Mesenteric fat pad (tissue), 1 donor: ENCODE measurements around the gene SLBP. TPM values are rescaled to one million over a fixed set of nuclear protein-coding genes. Genes with fewer than 3 reads are reported as not detected.
"Not testable (repeated sequence)": the region's sequence is repeated elsewhere in the genome, so short reads cannot be mapped to it uniquely, and the experiment has no call there.

Experiments used
- DNase-seq: peaks from one replicate; pipeline ENCODE4 v3.0.0-alpha.2; 2020; ENCODE audit warnings: low spot score
- total RNA-seq: library from RNA; stranded (reverse); fragmentation: NEBNext Ultra II Directional; extraction: Animal tissue kit (Norgen Biotek cat#: 25700); gene quantifications from one replicate; pipeline ENCODE4 v1.2.1, GENCODE V29; 2021
- donor health status: DM: yes; HTN: yes; CAD: no.

SLBP gene
- total RNA-seq, 1 donor from 2014 or later = 31.2 TPM

DNA sequence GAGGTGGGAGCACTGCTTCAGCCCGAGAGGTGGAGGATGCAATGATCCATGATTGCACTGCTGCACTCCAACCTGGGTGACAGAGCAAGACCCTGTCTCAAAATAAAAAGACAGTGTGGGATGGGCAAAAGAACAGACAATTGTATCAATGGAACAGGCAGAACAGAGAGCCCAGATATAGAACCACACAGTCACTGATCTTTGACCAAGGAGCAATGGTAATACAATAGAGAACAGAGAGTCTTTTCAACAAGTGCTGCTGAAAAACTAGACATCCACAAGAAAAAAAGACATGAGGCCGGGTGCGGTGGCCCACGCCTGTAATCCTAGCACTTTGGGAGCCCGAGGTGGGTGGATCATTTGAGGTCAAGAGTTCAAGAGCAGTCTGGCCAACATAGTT, 33.9 kb downstream of the SLBP start:
- DNase-seq = no peak

DNA sequence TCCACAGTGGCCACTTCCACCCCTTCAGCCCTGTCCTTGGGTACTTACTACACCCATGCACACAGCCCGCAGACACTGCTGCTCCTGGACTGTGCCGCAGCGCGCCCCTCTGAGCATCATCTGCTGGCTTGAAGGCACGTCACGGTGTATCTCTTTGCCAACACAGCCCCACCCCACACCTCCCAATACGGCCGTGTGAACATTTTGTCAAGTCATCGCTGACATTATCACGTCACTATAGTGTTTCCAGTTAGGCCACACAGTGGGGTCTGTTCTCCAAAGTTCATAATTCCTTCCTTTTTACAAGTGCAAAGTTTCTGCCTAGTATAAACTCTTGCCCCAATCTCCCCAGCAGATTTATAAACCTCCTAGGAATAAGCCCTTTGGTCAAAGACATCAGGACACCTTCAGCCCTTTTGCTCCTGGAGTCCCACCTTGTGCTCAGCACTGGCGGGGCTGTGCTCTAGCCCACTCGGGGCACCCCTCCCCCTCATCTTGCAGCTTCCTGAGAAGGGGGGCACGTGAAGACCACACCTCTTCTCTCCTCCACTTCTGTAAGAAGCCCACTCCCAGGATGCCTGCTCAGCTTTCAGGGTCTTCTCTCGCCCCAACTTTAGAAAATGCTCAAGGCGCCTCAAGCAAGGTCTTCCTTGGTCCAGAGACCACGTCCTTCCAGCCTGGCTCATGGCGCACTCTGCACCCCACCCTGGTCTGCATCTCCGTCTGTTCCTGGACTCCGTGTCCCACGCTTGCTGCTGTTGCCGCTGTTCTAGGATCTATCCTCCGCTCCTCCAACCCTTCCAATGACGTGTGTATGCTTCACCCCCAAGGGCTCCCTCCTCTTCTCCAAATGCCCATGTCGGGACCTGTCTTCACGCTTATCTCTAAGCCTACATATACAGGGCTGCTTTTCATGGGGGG, 35.3 kb downstream of the SLBP start:
- no peak for DNase-seq

DNA sequence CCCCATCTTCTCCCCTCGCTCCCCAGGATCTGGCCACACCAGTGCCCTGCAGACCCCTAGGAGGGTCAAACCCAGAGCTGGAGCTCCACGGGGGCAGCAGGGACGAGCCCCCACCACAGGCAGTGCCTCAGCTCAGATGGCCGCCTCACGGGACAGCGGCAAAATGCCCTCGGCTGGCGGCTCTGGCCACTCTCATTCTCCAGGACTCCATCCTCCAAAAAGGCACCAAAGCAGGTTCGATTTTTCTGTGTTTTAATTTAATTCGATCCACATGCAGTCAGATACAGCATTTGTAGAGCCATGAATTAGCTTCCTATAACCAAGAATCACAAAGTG, 36.3 kb downstream of the SLBP start:
- DNase-seq = no peak

DNA sequence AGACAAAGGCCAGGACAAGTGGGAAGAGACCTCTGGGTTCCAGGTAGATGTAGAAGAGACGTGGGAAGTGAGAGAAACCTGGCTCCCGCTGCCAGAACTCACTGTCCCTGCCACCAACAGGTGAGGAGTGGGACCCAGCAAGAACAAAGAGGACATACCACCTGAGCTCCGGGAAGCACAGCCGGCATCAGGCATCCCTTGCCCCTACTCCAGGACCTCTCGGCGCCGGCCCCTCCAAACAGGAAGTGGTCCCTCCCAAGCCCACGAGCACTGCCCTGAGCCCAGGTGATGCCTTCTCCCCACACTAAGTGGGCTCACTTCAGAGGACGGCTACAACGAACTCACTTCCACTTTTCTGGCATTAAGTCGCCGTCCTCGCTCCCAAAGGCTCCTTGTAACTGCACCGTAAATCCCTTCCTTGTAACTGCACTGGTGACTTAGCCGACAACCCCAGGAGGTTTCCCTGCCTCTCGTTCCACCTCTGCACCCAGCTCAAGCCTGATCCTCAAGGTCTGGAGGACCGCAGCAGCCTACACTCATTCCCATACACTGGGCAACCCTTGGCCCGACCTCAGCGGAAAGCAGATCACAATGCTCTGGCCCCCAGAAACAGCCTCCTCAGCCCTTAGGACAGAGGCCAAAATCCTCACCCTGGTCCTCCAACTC, 36.9 kb downstream of the SLBP start:
- DNase-seq = no peak

DNA sequence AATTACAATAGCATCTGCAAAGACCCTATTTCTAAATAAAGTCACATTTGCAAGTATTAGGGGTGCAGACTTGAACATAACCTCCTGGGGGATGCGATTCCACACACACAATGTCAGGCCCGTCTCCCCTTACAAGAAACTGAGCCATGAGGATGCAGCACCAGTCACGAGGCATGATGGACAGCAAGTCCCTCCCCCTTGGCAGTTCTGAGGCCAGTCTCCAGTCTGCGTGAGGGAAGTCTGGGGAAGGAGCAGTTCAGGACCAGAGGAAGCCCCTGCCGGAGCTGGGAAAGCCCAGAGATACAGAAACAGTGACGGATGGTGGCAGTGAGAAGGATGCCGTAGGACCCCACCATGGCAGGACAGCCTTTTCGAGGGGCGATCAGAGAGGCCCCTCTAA, 37.4 kb downstream of the SLBP start:
- DNase-seq = no peak

DNA sequence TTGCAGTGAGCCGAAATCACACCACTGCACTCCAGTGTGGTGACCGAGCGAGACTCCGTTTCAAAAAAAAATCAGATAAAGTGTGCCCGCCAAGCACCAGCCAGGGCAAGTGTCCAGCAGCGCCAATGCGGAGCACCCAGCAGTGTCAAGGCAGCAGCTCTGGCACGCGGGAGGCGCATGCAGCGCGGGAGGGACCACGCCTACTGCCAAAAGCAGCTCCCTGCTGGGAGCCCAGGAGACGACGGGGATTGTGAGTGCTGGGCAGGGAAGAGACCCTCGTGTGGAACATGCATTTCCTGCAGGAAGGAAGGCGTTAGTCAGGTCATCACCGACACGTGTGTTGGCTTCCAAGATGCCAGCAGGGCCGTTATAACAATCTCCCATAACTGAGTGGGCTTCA, 38.4 kb downstream of the SLBP start:
- no peak for DNase-seq

DNA sequence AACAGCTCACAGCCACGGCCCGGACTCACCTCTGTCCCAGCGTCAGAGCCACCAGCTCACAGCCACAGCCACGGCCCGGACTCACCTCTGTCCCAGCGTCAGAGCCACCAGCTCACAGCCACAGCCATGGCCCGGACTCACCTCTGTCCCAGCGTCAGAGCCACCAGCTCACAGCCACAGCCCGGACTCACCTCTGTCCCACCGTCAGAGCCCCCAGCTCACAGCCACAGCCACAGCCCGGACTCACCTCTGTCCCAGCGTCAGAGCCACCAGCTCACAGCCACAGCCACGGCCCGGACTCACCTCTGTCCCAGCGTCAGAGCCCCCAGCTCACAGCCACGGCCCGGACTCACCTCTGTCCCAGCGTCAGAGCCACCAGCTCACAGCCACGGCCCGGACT, 41.1 kb downstream of the SLBP start:
- not testable (repeated sequence) for DNase-seq

DNA sequence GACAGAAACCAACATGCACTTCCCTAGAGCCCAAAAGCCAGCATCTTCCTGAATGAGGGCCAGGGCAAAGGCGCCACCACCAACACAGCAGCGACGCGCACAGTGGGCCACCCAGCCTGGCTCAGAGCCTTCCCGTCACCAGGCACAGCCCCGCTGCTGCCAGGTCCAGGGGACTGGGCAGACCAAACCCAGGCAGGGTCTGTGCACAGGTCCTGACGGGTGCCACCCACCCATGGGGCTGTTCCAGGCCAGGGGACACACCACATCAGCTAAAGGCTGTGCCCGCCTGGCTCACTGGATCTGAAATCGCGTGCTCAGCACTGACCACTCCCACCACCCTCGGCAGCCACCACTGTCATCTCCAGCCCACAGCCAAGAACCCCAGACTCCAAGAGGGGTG, 41.8 kb downstream of the SLBP start:
- DNase-seq = no peak

DNA sequence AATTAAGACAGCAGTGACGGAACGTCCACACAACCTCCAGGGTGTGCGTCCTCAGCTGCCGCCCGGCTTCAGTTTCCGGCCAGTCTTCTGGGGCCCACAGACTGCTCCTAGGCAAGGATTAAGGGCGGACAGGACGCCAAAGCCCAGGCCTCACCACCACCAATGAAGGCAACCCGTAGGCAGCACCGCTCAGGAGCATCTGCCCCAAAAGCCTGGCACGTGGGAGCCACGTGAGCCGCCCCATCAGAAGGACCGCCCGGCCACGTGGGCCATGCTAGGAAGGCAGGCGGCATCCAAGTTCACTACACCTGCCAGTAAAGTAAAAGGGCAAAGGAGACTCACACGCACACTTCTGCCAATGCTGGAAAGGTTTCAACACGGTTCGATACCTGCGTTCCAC, 42.3 kb downstream of the SLBP start:
- DNase-seq = no peak

DNA sequence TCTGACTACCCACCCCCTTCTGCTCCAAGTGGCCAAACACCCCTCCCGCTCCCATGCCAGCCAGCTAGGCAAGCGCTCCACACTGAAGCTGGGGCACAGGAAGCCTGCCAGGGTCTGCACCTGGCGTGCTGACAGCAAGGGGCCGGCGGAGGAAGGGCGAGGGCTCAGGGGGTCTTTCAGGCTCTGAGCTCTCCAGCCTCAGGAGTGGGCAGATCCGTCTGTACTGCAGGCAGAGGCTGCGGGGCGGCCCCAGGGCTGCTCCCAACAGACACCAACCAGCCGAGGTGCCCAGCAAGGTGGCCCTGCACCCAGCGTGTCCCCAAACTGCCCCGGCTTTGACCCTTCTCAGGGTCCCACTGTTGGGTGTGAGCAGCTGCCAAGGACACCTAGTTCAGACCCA, 42.8 kb downstream of the SLBP start:
- no peak for DNase-seq

DNA sequence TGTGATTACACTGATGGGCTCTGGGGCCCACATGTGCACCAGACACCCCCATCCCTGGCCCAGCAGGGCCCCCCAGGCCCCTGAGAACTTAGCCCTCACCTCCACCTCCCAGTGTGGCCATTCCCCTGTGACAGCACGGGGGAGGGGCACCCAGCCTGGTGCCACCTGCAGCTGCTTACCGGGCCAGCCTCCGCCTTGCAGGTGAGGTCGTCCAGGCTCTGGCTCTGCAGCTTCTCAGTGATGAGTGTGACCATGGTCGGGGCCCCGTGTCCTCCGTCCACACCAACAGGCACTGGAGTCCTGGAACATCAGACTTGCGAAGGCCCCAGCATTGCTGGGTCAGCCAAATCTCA, 43.7 kb downstream of the SLBP start:
- DNase-seq = no peak

DNA sequence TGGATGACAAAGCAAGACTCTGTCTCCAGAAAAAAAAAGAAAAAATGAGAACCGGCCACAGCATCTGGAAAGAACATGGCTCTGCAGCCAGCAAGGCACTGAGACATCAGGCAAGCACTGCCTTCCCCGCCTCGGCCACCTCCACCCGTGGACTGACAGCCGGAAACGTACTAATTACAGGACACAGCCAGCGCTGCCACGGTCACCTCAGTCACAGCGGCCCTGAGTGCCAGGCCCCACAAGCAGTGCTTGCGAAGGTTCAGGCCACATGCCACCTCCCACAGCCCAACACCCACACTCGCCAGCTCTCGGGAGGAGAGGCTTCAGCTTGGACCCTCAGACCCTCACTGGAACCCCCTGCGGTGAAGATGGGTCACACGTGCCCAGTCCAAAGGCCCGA, 44.8 kb downstream of the SLBP start:
- no peak for DNase-seq

DNA sequence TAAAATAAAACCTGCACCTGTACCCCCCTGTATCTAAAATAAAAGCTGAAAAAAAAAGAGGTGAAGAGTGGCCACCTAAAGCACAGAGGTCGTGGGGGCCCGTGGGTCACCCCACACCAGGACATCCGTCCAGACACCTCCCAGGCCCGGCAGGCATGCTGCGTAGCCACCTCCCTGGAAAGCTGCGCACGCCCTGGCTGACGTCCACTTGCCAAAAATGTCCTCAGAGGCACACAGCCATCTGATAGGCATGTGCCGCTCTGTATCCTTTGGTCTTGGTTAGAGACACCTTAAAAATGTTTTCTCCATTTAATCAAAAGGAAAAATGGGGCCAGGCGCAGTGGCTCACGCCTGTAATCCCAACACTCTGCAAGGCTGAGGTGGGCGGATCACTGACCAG, 45.7 kb downstream of the SLBP start:
- no peak for DNase-seq

DNA sequence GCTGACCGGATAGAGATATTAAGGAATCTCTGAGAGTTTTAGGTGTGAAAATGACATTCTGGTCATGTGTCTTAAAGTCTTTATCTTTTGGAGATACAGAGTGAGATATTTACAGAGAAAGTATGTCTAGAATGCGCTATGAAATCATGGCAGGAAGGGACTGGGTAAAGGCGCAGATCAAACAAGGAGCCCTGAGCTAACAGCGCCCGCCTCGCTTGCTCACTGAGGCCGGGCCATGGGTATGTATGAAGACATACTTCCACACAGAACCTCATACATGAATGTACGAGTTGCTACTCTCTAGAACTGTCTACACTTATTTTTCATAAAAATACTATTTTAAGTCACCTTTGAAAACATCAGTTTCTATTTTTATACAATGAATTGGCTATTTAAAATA, 48.0 kb downstream of the SLBP start:
- no peak for DNase-seq

DNA sequence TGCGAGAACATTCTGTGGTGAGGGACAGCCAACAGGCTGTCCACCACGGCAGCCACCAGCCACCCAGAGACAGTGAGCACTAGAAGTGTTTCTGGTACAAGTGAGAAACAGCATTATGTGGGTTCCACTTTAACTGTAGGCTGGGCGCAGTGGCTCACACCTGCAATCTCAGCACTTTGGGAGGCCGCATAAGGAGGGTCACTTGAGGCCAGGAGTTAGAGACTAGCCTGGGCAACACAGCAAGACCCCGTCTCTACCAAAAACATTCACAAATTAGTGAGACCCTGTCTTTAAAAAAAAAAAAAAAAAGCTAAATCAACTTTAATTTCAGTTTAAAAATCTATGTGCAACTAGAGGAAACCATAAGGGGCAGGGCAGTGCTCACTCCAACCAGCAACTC, 48.6 kb downstream of the SLBP start:
- DNase-seq = no peak

DNA sequence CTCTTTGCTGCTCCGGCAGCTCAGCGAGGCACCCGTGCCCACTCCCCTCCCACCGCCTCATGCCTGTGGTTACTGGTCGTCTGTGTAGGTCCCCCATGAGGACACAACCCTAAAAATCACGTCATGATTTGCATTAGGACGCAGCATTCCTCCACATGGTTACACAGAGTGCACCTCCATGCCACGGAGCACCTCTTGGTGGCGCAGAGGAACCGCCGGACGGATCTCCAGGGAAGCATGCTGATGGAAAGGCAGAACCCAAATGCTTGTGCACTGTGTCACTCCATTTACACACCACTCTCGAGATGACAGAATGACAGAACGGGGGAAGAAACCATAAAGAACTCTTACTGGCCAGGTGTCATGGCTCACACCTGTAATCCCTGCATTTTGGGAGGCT, 50.4 kb downstream of the SLBP start:
- no peak for DNase-seq

DNA sequence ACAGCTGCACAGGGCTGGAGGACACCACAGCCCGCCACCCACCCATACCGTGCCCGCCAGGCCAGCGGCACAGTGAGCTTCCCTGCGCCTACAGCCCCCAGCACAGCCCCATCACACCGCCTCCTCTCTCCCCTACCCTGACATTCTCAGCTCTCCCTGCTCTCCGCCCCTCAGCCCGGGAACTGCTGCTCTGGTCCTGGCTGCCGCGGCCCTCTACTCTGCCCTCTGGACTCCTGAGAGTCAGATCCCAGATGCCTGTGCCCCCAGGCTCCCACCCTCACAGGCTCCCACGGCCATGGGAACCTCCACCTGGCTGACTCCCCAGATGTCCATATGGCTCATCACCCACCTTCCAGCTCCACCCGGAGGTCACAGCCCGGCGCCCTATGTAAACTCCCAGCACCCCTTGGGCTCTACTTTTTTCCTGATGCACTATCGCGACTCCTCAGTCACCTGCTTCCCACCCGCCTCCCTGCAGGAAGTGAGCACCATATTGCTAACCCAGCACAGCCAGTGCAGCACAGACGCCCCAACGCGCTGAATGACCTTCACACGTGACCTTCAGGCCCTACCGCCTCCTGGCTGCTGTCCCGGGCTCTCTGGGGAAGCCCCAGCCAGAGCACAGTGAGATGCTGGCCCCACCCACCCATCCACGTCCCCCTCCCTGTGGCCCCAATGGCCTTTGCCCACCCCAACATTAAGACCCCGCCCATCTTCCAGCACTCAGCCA, 51.0 kb downstream of the SLBP start:
- no peak for DNase-seq

DNA sequence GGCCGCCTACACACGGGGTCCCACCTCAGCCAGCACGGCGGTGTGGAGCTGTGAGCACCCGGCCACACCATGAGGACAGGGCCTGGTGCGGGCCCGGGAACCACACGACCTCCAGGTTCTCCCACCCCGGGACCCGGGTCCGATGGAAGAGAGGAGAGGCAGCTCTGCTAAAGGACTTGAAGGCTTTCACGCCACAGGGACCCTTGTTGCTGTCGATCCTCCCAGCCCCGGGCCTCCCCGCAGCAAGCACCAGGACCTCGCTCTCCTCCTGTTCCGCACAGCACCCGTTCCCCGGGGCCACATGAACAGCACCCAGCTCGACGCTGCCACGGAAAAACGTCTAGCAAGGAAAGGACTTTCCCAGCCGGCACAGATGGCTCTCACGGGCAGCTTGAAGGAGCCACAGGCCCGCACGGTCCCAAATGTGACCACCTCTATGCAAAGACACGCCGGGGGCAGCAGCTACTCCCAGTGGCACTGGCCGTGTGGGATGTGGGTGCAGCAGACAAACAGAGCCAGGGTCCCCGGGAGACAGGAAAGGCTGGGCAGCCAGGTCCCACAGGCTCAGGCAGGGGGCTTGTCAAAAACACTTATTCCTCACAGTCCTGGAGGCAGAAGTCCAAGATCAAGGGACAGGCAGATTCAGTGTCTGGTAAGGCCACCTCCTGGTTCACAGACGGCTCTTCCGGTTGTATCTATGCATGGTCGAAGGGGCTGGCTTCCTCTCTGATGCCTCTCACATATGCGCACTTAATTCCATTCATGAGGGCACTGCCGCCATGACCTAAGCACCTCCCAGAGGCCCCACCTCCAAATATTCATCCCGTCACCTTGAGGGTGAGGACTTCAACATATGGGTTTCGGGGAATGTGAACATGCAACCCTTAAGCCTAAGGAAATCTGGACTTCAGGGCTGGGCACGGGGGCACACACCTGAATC, 52.7 kb downstream of the SLBP start:
- DNase-seq = no peak

DNA sequence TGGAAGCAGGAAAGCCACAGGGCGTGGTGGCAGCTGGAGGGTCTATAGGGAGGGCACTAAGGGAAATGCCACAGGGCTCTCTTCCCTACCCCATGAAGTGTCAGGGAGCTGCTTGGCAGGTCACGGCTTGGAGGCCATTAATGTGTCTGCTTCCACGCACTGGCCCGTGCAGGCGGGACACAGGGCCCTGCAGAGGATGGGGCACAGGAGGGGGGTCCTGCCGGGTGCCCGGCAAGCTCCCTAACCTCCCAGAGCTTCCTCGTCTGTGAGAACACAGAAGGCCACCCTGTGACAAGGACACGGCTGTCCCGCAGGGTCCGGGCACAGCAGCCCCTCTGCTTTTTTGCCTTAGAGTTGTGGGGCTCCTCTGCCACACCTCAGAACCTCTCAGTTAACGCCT, 53.5 kb downstream of the SLBP start:
- no peak for DNase-seq

DNA sequence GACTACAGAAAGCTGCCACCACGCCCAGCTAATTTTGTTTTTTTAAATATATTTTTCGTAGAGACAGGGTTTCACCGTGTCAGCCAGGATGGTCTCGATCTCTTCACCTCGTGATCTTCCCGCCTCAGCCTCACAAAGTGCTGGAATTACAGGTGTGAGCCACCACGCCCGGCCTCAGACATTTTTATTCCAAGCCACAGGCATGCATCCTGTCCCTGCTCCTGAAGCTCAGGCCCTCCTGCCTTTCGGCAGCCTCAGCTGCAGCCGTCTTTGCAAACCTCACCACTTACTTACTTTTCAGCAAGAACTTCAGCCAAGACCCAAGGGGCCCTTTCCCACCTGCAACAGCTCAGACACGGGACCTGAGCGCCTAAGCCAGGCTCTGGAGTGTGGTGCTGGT, 54.0 kb downstream of the SLBP start:
- no peak for DNase-seq

DNA sequence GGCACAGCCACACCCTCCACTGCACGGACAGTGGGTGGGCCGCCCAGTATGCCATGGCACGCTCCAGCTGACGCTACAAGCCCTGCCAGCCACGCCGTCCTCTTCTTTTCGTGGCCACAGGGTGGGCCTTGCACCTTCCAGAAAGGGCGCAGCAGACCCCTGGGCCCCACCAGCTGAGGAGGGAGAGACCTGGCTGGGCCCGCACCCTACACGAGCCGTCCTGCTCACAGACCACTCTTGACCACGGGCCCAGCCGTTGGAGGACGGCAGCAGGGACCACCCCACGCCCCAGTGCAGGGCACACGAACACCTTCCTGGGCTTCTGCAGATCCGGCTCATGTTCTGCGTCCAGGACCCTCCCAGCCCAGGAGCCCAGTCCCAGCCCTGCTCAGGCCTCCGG, 55.1 kb downstream of the SLBP start:
- DNase-seq = no peak
